HCT116 (cell line): ENCODE data around the gene MRPS18A.

ENCODE experiments used
- ATF3 ChIP-seq: IDR thresholded peaks from 2 replicates; pipeline ENCODE4 v1.6.1; 2012
- CTCF ChIP-seq, 3 experiments: fragments of 200-600 bp in 1 of 3; sonication (generic) in 1 of 3; IDR thresholded peaks in 2 of 3; conservative IDR thresholded peaks in 1 of 3; 2 replicates each; pipeline ENCODE4 v1.5.1; 2012 to 2017; ENCODE audit warnings: low read depth in 2 of 3, low read length in 2 of 3, antibody characterized with exemption in 1 of 3, borderline replicate concordance in 1 of 3, control low read depth in 1 of 3, mild to moderate bottlenecking in 1 of 3, mixed read lengths in 1 of 3, mixed run types in 1 of 3, moderate library complexity in 1 of 3; ENCODE audit not compliant: insufficient read depth in 1 of 3
- ELF1 ChIP-seq: IDR thresholded peaks from 2 replicates; pipeline ENCODE4 v1.6.1; 2012; ENCODE audit warnings: low read depth, borderline replicate concordance
- EZH2 ChIP-seq: fragments of 200-600 bp; sonication (generic); IDR thresholded peaks from 2 replicates; pipeline ENCODE4 v1.6.1; 2017; ENCODE audit warnings: antibody characterized with exemption, mixed run types
- EZH2phosphoT487 ChIP-seq: fragments of 200-600 bp; IDR thresholded peaks from 2 replicates; pipeline ENCODE4 v1.6.1; 2018; ENCODE audit warnings: antibody characterized with exemption, borderline replicate concordance
- JUND ChIP-seq: IDR thresholded peaks from 2 replicates; pipeline ENCODE4 v1.6.1; 2012
- MAX ChIP-seq: IDR thresholded peaks from 2 replicates; pipeline ENCODE4 v1.6.1; 2012
- POLR2A ChIP-seq: IDR thresholded peaks from 2 replicates; pipeline ENCODE4 v1.7.0; 2011; ENCODE audit warnings: borderline replicate concordance; ENCODE audit not compliant: insufficient read depth, insufficient read length; ENCODE audit errors: extremely low read depth
- POLR2AphosphoS5 ChIP-seq: IDR thresholded peaks from 2 replicates; pipeline ENCODE4 v1.6.1; 2011; ENCODE audit warnings: mild to moderate bottlenecking, low read depth, low read length, moderate library complexity
- SIN3A ChIP-seq: IDR thresholded peaks from 2 replicates; pipeline ENCODE4 v1.6.1; 2012; ENCODE audit warnings: low read depth
- SP1 ChIP-seq: IDR thresholded peaks from 2 replicates; pipeline ENCODE4 v1.6.1; 2012; ENCODE audit warnings: low read depth
- SRF ChIP-seq: IDR thresholded peaks from 2 replicates; pipeline ENCODE4 v1.6.1; 2012; ENCODE audit warnings: low read depth
- YY1 ChIP-seq: IDR thresholded peaks from 2 replicates; pipeline ENCODE4 v1.6.1; 2011; ENCODE audit warnings: low read length, low read depth, moderate library complexity, mild to moderate bottlenecking; ENCODE audit not compliant: insufficient replicate concordance; ENCODE audit errors: extremely low read depth
- ZBTB33 ChIP-seq: IDR thresholded peaks from 2 replicates; pipeline ENCODE4 v1.6.1; 2011; ENCODE audit warnings: mild to moderate bottlenecking, low read length, moderate library complexity; ENCODE audit not compliant: insufficient replicate concordance; ENCODE audit errors: extremely low read depth

DNA sequence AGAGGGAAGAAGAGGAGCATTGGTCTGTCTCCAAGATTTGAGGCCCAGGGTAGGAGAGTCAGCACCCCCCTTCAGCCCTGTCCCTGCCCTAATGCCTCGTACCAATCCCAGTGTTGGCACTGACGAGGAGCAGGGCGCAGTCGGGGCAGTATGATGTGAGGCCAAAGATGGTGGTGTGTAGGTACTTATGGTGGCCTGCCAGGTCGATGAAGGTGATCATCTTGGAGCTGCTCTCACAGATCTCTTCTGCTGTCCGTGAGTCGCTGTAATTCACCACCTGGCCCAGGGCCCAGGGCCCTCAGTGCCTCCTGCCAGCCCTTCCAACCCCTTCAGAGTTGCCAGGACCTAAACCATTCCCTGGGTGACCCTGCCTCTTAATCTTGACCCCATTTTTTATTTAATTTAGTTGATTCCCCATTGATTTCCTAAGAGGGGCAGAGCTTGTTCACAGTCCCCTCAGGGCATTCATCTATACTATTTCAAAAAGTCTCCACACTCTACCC lies 62.8 kb downstream of the MRPS18A start:
- TF ChIP-seq POLR2A (no peak), YY1 (no peak), CTCF (IDR thresholded peaks at IDR 0.05 in 2 of 3, conservative IDR thresholded peaks at IDR 0.05 in 1 of 3; ENCODE audit: borderline replicate concordance in 1 of 3, insufficient read depth in 1 of 3, low read depth in 2 of 3, low read length in 2 of 3) (no peak), SIN3A (no peak), POLR2AphosphoS5 (no peak; the same call in 1 of the 2 replicates), SRF (no peak), JUND (no peak), MAX (no peak), ZBTB33 (no peak), ELF1 (no peak), EZH2 (no peak), EZH2phosphoT487 (no peak), SP1 (no peak), ATF3 (no peak)
